DMS53 (cell line): Measurements from ENCODE around the gene CRLF1.
A peak's percentile ranks its signal among the peaks of the same experiment; 100 is the strongest.

Experiments
- DNase-seq: peaks from one replicate; lab custom pipeline; 2025; lab: John Stamatoyannopoulos, UW

The CRLF1 gene

DNA sequence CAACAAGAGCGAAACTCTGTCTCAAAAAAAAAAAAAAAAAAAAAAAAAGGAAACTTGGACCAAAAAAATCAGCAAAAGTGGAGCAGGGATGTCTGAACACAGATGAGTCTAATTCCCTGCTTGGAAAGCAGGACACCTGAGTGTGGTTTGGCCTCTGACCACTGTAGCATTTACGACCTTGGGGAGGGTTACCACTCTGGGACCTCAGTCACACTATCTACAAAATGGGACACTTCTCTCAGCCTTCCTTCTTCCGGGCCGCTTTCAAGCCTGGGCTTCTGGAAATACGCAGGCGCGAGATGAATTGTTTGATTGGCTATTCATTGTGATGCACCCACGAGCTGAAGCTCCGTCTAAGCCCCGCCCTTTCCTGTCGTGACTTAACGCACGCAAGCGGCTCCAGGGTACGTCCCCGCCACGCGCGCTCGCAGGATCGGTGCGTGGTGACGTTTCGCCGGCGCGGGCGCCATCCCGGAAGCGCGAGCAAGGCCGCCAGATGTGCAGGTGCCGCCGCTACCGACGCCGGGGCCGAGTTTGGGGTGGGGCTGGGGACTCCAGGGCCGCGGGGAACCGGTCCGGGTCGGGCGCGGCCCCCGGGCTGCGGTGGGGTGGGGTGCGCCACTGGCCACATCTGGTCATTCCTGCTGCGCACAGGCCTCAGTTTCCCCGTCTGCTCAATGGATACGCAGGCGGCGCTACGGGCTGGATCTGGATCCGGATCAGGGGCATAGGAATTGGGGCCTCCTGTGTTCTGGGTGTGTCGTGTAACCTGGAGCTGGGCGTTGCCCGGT is 49.0 kb downstream of the CRLF1 start, which contains the start of gene KXD1:
KXD1 (plus strand) TSS at position 460 of the 791 bp plus-strand sequence. CDS start 4,187 bp downstream, outside the sequence.
- DNase-seq, result peak; percentile 99

DNA sequence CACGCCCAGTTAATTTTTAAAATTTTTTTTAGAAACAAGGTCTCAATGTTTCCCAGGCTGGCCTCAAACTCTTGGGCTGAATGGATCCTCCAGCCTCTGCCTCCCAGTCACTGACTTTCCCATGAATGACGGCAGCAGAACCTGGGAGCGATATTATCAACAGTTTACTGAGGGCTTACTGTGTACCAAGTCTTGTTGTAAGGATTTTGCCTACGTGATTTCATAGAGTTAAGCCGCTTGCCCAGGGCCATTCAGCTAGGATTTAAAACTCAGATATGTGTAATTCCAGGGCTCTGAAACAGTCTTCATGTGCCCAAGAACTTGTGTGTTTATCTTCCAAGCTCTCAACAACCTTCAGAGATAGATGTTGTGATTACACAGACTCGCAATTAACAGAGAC is 55.0 kb downstream of the CRLF1 start:
- no peak for DNase-seq

DNA sequence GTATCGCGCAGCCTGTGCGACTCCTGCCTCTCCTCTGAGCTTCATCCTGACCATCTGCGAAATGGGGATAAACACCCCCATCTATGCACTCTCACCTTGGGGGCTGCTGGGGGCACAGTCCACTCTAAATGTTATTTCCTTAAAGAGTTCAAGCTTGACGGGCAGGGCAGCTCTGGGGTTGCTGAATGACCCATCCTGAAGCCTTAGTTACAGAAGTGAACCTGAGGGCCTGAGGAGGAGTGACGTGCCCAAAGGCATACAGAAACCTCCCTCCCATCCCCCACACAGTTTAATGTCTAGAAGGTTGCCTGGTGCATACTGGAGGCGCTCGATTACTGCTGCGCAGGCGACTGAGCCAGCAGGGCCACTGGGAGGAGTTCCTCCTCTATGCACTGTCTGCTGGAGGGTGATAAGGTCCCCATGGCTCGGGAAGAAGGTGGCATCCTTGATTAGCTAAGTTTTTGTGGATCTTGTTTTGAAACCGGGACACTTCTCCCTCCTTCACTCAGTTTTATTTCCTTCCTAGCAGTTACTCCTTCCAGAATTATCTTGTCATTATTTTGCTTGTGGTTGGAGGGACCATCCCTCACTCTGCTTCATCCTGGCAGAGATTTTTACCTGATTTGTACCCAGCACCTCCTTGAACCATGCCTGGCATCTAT is 62.7 kb downstream of the CRLF1 start:
- peak; percentile 90 for DNase-seq
